Left lung (tissue), 10 donors: ENCODE measurements around the gene SUFU. TPM values are rescaled to one million over a fixed set of nuclear protein-coding genes. Genes with fewer than 3 reads are reported as not detected.

ENCODE experiments used
- ATAC-seq: fragments of 200-7000 bp; cut with Tn5 transposase; one replicate; pipeline ENCODE4 v1.9.1; 2020; ENCODE audit warnings: moderate library complexity
- DNase-seq, 4 donors: peaks; one replicate each; pipeline ENCODE4 v3.0.0-alpha.2; 2013 to 2020
- H3K27ac ChIP-seq, 2 donors: fragments of 200-600 bp; sonication (generic) in 1 of 2; one replicate each; pipeline versions ENCODE4 v1.5.0 to v1.8.0; 2020 to 2021
- H3K27me3 ChIP-seq, 2 donors: fragments of 200-600 bp; sonication (generic) in 1 of 2; one replicate each; pipeline versions ENCODE4 v1.5.0 to v1.8.0; 2020 to 2021
- H3K36me3 ChIP-seq, 2 donors: fragments of 200-600 bp; sonication (generic) in 1 of 2; one replicate each; pipeline versions ENCODE4 v1.5.0 to v1.8.0; 2020 to 2021
- H3K4me1 ChIP-seq, 2 donors: fragments of 200-600 bp; one replicate each; pipeline ENCODE4 v1.8.0; 2021
- H3K4me3 ChIP-seq, 2 donors: fragments of 200-600 bp; sonication (generic) in 1 of 2; one replicate each; pipeline versions ENCODE4 v1.5.0 to v1.8.0; 2020 to 2021; ENCODE audit warnings: mild to moderate bottlenecking in 1 of 2
- H3K9me3 ChIP-seq, 2 donors: fragments of 200-600 bp; sonication (generic) in 1 of 2; one replicate each; pipeline versions ENCODE4 v1.5.0 to v1.8.0; 2020 to 2021
- intact Hi-C, 2 donors: fragments of 100-400 bp; cut with DNase I; formaldehyde crosslinking; loops; one replicate each; pipeline versions ENCODE4 v1.11.2 to v1.14.2; 2022
- polyA plus RNA-seq, 6 donors: library from polyadenylated mRNA; unstranded; fragments of 120-200 nt; gene quantifications; one replicate each; pipeline ENCODE4 v1.2.1, GENCODE V29; 2013; ENCODE audit not compliant: insufficient read length in 6 of 6
- total RNA-seq, 2 donors: library from RNA; stranded (reverse); fragmentation: NEBNext Ultra II Directional; extraction: Animal tissue kit (Norgen Biotek cat#: 25700); gene quantifications; one replicate each; pipeline ENCODE4 v1.2.1, GENCODE V29; 2021
- TF ChIP-seq, protein P1 (sequence below), 2 donors: fragments of 200-600 bp; sonication (generic) in 1 of 2; IDR thresholded peaks; one replicate each; pipeline versions ENCODE4 v1.5.0 to v1.8.0; 2021; ENCODE audit warnings: antibody characterized with exemption in 2 of 2
- donor health status: DM: no; HTN: yes; CAD: no.
- donor health status: DM: no; HTN: no; CAD: no.

SUFU gene
- total and polyA plus RNA-seq, 8 donors, result 13.4 to 30.7 (median 27.7) TPM

DNA sequence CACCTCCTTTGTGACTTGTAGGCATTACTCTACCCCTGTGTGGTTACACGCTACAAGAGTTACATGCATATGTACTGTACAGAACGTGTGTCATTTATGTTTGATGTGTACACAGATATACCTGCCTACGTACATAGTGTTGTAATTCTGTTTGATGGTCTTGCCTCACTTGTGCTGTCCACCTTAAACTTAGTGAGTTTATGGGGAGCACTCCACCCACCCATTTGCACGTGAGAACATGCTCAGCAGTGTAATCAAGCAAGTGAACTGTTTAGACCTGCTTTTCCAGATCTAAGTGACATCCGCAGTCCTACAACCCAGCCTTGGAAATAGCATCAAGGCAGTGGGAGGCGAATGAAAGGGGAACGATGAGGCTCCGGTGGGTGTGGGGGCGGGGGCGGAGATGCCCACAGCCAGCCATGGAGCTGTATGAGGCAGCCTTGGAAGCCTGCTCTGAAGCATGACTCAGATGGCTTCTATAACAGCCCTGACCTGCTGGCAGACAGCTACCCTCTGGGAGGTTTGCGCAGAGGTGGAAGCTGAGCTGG lies 52.1 kb downstream of the SUFU start:
- Histone ChIP-seq H3K9me3 (no peaks in the 10 kb centered on the region), H3K4me3 (no peak overlapping the region), H3K27ac (no peak overlapping the region), H3K4me1 (no peaks in the 10 kb centered on the region), H3K27me3 (no peaks in the 10 kb centered on the region), H3K36me3 (peaks cover 0 to 16% of the 10 kb centered on the region in 2 donors)
- DNase-seq, result no peak
- TF ChIP-seq, protein P1, sequence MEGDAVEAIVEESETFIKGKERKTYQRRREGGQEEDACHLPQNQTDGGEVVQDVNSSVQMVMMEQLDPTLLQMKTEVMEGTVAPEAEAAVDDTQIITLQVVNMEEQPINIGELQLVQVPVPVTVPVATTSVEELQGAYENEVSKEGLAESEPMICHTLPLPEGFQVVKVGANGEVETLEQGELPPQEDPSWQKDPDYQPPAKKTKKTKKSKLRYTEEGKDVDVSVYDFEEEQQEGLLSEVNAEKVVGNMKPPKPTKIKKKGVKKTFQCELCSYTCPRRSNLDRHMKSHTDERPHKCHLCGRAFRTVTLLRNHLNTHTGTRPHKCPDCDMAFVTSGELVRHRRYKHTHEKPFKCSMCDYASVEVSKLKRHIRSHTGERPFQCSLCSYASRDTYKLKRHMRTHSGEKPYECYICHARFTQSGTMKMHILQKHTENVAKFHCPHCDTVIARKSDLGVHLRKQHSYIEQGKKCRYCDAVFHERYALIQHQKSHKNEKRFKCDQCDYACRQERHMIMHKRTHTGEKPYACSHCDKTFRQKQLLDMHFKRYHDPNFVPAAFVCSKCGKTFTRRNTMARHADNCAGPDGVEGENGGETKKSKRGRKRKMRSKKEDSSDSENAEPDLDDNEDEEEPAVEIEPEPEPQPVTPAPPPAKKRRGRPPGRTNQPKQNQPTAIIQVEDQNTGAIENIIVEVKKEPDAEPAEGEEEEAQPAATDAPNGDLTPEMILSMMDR (IDR thresholded peaks at IDR 0.05), result no peak
- peak; percentile 41 for ATAC-seq
- intact Hi-C loops, result no loop called here

DNA sequence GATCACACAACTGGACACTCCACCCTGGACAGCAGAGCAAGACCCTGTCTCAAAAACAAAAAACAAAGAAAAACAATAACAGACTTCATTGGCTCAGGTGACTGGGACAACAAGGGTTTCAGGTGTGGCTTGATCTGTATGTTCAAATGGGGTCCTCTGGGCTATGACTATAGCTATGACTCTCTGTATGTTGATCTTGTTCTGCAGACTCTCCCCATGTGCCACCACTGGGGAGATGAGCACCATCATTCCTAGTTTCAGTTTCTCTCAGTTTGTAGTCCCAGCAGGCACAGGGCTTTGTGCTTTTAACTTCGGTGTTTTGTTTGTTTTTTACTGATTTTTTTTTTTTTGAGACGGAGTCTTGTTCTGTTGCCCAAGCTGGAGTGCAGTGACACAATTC lies 53.8 kb downstream of the SUFU start:
- Histone ChIP-seq H3K36me3 (peaks cover 0 to 6% of the 10 kb centered on the region in 2 donors), H3K27me3 (no peaks in the 10 kb centered on the region), H3K4me1 (no peaks in the 10 kb centered on the region), H3K27ac (no peak overlapping the region), H3K4me3 (no peak overlapping the region), H3K9me3 (no peaks in the 10 kb centered on the region)
- TF ChIP-seq, protein P1 (IDR thresholded peaks at IDR 0.05), result no peak
- DNase-seq, result no peak
- intact Hi-C loops, result no loop called here
- no peak for ATAC-seq

DNA sequence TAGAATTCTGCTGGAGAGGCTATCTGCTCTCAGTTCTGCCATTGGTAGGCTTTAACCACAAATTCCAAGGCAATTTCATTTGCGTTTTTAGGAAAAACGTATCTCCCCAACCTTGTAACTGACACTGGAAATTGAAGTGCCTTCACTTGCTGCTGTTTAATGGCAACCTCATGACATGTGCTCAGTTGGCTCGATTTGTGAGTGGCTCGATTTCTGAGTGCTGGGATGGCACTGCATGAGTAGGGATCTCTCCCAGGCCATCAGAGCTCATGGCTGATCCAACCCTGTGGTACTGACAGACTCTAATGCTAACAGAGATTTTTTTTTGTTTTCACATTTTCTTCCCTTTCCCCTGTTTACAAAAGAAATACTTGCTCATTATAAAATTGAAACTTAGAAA lies 56.0 kb downstream of the SUFU start:
- intact Hi-C loops, result no loop called here
- Histone ChIP-seq H3K9me3 (no peaks in the 10 kb centered on the region), H3K4me3 (no peak overlapping the region), H3K36me3 (peaks cover 0 to 6% of the 10 kb centered on the region in 2 donors), H3K4me1 (no peaks in the 10 kb centered on the region), H3K27ac (no peak overlapping the region), H3K27me3 (no peaks in the 10 kb centered on the region)
- TF ChIP-seq, protein P1 (IDR thresholded peaks at IDR 0.05), result no peak
- DNase-seq (no peak), ATAC-seq (no peak)

DNA sequence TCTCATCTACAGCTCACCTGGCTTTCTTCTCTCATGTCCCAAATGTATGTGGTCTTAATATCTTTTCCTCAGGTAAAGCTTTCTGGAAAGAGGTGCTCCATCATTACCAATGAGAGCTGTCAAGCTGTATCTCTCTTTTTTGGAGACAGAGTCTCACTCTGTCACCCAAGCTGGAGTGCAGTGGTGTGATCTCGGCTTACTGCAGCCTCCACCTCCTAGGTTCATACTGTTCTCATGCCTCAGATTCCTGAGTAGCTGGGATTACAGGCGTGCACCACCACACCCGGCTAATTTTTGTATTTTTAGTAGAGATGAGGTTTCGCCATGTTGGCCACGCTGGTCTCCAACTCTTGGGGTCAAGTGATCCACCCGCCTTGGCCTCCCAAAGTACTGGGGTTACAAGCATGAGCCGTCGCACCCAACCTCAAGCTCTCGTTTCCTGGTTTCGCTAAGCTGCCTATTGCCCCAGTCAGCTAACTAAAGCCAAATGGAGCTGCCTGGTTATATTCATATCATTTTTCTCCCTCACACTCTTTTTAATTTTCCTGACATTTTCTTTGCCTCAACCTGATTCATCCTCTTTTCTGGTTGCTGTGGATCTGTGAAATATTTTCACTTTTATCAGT lies 60.5 kb downstream of the SUFU start:
- Histone ChIP-seq H3K36me3 (peaks cover 0 to 6% of the 10 kb centered on the region in 2 donors), H3K9me3 (no peaks in the 10 kb centered on the region), H3K27me3 (no peaks in the 10 kb centered on the region), H3K27ac (no peak overlapping the region), H3K4me1 (no peaks in the 10 kb centered on the region), H3K4me3 (no peak overlapping the region)
- no peak for ATAC-seq
- no peak for DNase-seq
- intact Hi-C loops, result no loop called here
- TF ChIP-seq, protein P1 (IDR thresholded peaks at IDR 0.05), result no peak

DNA sequence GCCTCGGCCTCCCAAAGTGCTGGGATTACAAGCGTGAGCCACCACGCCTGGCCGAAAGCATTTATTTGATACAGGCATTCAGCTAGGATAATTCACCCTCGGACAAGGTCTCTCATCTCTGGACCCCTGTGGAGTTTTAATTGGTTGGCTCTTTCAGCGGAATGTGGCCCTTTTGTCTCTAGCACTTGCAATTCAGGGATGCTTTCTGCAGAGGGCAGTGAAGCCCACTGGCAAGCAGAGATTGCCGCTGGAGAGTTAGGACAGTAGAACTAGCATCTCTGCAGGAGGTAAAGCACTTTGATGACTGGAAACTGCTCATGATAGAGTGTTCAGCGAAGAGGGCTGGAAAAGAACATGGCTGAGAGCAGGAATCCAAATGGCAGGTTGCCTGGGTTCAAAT lies 62.0 kb downstream of the SUFU start:
- TF ChIP-seq, protein P1 (IDR thresholded peaks at IDR 0.05), result no peak
- ATAC-seq, result no peak
- peaks cover 0 to 6% of the 10 kb centered on the region in 2 donors for H3K36me3 ChIP-seq
- H3K4me1 ChIP-seq, result no peaks in the 10 kb centered on the region
- H3K9me3 ChIP-seq, result no peaks in the 10 kb centered on the region
- DNase-seq, result no peak
- intact Hi-C loops, result no loop called here
- no peak overlapping the region for H3K4me3 ChIP-seq
- no peaks in the 10 kb centered on the region for H3K27me3 ChIP-seq
- H3K27ac ChIP-seq, result no peak overlapping the region
